GM19099 (cell line): ENCODE measurements around the gene BLVRA.

ENCODE experiments used
- POLR2A ChIP-seq: IDR thresholded peaks from 3 replicates; pipeline ENCODE4 v1.6.1; 2011; ENCODE audit warnings: low read depth; ENCODE audit not compliant: insufficient read length; ENCODE audit errors: extremely low read depth

BLVRA gene

GRCh38 chr7:43782768-43783555 lies 24.5 kb downstream of the BLVRA start:
- TF ChIP-seq POLR2A = no peak

DNA sequence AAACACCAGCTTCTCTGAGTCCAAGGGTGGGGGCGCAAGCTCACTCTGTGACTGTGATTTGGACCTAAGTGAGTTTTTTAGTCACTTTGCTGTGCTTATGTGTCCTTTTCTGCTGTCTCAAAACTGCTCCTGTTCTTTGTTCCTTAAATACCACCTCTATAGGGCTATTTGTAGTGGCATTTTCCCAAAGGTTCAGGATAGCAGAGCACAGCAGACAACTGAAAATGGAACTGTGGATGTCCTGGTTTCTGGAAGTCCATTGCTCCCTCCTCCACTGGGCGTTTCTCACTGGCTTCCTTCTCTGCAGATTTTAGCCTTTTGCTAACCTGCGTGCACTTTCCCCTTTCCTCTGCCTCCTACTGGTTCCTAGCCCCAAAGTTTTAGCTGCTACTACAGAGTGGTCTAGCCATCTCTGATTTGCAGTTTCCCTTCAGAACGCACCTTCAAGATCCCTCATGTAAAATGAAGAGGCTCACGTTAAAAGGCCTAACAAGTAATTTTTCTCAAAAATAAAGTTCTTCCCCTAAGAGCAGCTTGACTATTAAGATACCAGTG lies 25.6 kb downstream of the BLVRA start:
- no peak for TF ChIP-seq POLR2A

GRCh38 chr7:43785420-43785819 lies 26.9 kb downstream of the BLVRA start:
- no peak for TF ChIP-seq POLR2A

- no peak for TF ChIP-seq POLR2A
Observed at GRCh38 chr7:43787771-43788170, 29.3 kb downstream of the BLVRA start.

- no peak for TF ChIP-seq POLR2A
Observed at GRCh38 chr7:43790006-43790405, 31.5 kb downstream of the BLVRA start.

- no peak for TF ChIP-seq POLR2A
Observed at GRCh38 chr7:43790834-43791233, 32.4 kb downstream of the BLVRA start.

DNA sequence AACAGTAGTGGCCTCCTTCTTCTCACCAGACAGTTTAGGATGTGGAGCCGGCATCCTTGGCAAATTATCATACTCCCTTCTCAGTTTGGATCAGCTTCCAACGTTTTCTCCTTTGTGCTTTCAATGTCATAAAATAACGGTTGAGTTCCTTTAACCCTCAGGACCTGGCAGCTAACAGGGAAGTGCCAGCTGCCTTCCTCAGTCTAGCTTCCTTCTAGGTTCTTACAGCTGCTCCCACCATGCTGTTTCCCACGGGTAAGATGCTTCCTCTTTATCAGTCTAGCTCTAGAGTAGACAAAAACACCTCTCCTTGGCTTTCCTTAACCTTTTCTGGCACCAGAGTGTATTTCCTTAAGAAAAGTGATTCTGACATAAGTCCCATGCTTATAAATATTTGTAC lies 33.2 kb downstream of the BLVRA start:
- TF ChIP-seq POLR2A = no peak

GRCh38 chr7:43792471-43793150 lies 34.1 kb downstream of the BLVRA start:
- TF ChIP-seq POLR2A = no peak

DNA sequence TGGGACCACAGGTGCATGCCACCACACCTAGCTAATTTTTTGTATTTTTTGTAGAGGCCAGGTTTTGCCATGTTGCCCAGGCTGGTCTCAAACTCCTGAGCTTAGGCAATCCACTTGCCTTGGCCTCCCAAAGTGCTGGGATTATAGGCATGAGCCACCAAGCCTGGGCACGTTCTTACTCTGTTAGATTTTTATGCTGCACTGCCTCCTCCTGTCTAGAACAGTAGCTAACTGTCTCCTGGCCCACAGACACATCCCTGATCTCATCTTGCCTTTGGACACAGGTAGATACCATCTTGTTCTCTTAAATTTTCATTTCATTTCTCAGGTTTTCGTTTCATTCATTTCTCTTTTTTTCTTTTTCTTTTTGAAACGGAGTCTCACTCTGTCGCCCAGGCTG lies 41.1 kb downstream of the BLVRA start:
- TF ChIP-seq POLR2A = no peak

DNA sequence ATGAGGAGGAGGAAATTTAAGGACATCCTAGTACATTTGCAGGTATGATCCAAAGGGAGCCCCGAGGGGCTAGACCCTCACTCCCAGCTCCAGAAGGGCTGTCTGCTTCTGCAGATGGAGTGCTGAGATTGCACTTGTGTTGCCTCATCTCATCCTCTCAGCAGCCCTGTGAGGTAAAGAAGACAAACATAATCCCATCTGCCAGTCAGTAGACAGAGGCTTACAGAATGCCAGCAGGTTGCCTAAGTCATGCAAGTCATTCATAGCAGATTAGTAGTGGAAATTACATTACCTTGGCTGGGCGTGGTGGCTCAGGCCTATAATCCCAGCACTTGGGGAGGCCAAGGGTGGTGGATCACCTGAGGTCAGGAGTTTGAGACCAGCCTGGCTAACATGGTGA lies 45.4 kb downstream of the BLVRA start:
- no peak for TF ChIP-seq POLR2A

DNA sequence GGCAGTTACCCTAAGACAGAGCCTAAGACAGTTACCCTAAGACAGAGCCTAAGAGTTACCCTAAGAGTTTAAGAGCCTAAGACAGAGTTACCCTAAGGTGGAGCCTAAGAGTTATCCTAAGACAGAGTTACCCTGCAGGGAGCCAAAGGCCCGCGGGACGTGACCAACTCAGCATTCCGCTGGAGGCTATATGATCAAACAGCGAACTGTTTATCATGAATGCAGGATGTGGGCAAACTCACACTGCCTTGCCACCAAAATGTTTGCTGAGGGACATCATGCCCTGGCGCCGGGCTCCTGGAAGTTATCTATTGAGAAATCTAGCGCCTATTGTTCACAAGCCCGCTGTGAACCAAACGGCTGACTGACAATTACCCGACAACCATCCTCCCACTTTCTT lies 49.9 kb downstream of the BLVRA start:
- TF ChIP-seq POLR2A = no peak

DNA sequence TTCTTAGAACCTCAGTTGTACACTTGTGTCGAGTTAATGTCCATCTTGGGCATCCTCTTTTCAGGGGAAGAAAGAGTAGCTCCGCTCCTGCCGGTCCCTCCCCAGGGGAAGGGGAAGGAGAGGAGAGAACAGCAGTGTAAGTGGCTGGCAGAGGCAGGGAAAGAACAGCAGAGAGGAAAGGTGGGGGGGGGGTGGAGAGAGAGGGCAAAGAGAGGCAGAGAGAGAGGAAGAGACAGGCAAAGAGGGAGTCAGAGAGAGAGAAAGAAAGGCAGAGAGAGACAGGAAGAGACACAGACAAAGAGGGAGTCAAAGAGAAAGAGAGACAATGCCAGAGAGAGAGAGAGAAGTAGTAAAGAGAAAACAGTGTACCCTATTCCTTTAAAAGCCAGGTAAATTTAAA lies 56.9 kb downstream of the BLVRA start:
- TF ChIP-seq POLR2A = no peak

DNA sequence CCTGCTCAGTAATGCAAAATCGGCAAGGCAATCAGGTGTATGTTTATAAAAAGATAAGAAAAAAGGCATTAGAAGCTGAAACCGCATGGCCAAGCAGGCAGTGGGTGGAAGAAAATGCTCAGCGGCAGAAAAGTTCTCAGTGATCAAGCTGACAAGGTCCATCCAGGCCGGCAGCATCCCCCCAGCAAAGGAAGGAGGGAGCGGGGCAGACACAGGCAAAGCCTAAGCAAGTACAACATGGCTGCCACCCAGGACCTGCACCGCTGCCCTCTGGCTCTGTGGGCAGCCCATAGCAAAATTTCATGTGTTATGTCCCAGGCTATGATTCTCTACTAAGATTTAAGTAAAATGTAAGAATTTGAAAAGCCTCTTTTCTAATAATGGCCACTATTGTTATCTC lies 65.5 kb downstream of the BLVRA start:
- TF ChIP-seq POLR2A = no peak

DNA sequence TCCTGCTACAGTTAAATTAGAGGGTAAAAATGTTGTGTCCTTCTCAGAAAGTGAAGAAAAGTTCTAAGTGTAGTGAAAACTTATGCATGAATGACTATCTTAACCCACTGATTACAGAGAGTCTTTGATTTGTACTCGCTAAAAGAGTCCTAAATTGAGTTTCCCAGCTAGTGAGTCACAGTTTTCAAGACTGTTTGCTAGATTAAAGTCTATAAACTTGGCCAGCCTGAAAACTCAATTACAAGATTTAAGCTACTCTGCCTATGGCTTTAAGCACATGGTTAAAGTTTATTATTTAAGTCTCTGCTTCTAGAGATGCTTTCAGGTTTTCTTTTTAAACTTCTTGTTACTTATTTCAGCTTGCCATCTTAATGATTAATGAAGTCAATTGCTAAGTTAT lies 66.5 kb downstream of the BLVRA start:
- TF ChIP-seq POLR2A = no peak

- no peak for TF ChIP-seq POLR2A
Observed at GRCh38 chr7:43825391-43825808, 66.9 kb downstream of the BLVRA start.
